Liver (tissue), 3 donors: ENCODE measurements around the gene KLHDC7B.

Source experiments
- CTCF ChIP-seq: fragments of 150-350 bp; IDR thresholded peaks from 2 replicates; pipeline ENCODE4 v1.5.1; 2017; ENCODE audit warnings: improper control_type of control experiment, low read depth, low read length; ENCODE audit not compliant: missing input control
- EGR1 ChIP-seq, 2 donors: IDR thresholded peaks; 2 replicates each; pipeline ENCODE4 v1.6.1; 2016 to 2018; ENCODE audit warnings: antibody characterized with exemption in 2 of 2, low read depth in 2 of 2
- SP1 ChIP-seq: IDR thresholded peaks from 2 replicates; pipeline ENCODE4 v1.6.1; 2018; ENCODE audit warnings: antibody characterized with exemption, mild to moderate bottlenecking
- ZBTB33 ChIP-seq: IDR thresholded peaks from 2 replicates; pipeline ENCODE4 v1.6.1; 2016; ENCODE audit warnings: antibody characterized with exemption
- TF ChIP-seq, protein P1 (sequence below): IDR thresholded peaks from 2 replicates; pipeline ENCODE4 v1.6.1; 2016; ENCODE audit warnings: antibody characterized with exemption, mild to moderate bottlenecking
- TF ChIP-seq, protein P2 (sequence below): IDR thresholded peaks from 2 replicates; pipeline ENCODE4 v1.6.1; 2016; ENCODE audit warnings: antibody characterized with exemption
- donor health status: healthy.
- donor health status: healthy.

DNA sequence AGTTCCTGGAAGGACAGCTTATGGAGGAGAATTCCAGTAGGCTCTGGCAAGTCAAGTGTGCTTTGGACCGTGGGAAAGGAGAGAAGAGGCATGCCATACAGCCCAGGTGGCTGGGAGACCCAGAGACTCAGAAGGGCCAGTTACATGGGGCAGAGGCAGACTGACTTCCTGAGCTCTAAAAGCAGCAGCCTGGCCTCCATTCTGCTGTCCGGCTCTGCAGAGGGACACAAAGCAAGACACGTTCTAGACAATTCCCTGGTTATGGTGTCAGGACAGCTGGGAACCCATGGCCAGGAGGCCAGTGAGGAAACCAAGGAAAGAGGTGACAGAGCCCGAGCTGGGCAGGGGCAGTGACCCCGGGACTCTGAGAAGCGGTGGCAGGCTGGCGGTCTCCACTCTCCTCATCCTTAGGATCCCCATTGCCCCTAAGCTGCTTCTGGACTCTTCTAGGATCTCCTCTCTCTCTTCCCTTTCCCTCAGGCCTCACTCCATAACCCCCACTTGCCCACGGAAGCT, 29.8 kb downstream of the KLHDC7B start:
- TF ChIP-seq SP1 (no peak), CTCF (no peak), ZBTB33 (no peak), EGR1 (IDR thresholded peaks at IDR 0.05; ENCODE audit: low read depth in 2 of 2) (no peak)
- TF ChIP-seq, protein P1, sequence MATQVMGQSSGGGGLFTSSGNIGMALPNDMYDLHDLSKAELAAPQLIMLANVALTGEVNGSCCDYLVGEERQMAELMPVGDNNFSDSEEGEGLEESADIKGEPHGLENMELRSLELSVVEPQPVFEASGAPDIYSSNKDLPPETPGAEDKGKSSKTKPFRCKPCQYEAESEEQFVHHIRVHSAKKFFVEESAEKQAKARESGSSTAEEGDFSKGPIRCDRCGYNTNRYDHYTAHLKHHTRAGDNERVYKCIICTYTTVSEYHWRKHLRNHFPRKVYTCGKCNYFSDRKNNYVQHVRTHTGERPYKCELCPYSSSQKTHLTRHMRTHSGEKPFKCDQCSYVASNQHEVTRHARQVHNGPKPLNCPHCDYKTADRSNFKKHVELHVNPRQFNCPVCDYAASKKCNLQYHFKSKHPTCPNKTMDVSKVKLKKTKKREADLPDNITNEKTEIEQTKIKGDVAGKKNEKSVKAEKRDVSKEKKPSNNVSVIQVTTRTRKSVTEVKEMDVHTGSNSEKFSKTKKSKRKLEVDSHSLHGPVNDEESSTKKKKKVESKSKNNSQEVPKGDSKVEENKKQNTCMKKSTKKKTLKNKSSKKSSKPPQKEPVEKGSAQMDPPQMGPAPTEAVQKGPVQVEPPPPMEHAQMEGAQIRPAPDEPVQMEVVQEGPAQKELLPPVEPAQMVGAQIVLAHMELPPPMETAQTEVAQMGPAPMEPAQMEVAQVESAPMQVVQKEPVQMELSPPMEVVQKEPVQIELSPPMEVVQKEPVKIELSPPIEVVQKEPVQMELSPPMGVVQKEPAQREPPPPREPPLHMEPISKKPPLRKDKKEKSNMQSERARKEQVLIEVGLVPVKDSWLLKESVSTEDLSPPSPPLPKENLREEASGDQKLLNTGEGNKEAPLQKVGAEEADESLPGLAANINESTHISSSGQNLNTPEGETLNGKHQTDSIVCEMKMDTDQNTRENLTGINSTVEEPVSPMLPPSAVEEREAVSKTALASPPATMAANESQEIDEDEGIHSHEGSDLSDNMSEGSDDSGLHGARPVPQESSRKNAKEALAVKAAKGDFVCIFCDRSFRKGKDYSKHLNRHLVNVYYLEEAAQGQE = no peak
- TF ChIP-seq, protein P2, sequence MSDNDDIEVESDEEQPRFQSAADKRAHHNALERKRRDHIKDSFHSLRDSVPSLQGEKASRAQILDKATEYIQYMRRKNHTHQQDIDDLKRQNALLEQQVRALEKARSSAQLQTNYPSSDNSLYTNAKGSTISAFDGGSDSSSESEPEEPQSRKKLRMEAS = no peak
